ENCODE data around the gene SLC30A2.

GRCh38 chr1:26059906-26060305 lies 14.0 kb upstream of the SLC30A2 start:
- no peak for TF ChIP-seq MXI1 (conservative IDR thresholded peaks at IDR 0.05; ENCODE audit: poor library complexity, severe bottlenecking)
- no peak for TF ChIP-seq EP300 (conservative IDR thresholded peaks at IDR 0.05; ENCODE audit: poor library complexity, severe bottlenecking)
